HepG2 (cell line): ENCODE measurements around the gene LZTR1. TPM values are rescaled to one million over a fixed set of nuclear protein-coding genes. Genes with fewer than 3 reads are reported as not detected.

ENCODE experiments used
- ATAC-seq: fragments of 200-7000 bp; cut with Tn5 transposase; 3 replicates; pipeline ENCODE4 v1.9.1; 2020; ENCODE audit warnings: mild to moderate bottlenecking, moderate library complexity
- Bru-seq: library from RNA; stranded (reverse); fragments of 400-500 nt; gene quantifications from one replicate; lab custom pipeline; 2021; lab: Mats Ljungman, UMichigan
- BruChase-seq, 2 experiments: library from RNA; stranded (reverse); fragments of 400-500 nt; gene quantifications; one replicate each; lab custom pipeline; 2021; lab: Mats Ljungman, UMichigan
- BruUV-seq: library from RNA; stranded (reverse); fragments of 400-500 nt; replicated peaks from 2 replicates; lab custom pipeline; 2021; lab: Mats Ljungman, UMichigan
- CTCF ChIA-PET: fragments of 300-600 bp; formaldehyde crosslinking; extraction: SDS; loops from one replicate; lab custom pipeline; 2021; ENCODE audit warnings: low total read pairs, inconsistent platforms, low intra/inter-chr PET ratio; lab: Yijun Ruan, JAX
- POLR2A ChIA-PET: fragments of 350-600 bp; sonication (Branson Sonifier 250); formaldehyde crosslinking; loops from one replicate; lab custom pipeline; 2020; ENCODE audit warnings: antibody characterized with exemption, inconsistent platforms; lab: Yijun Ruan, JAX
- DNase-seq: peaks from one replicate; pipeline ENCODE4 v3.0.0-alpha.2; 2015; ENCODE audit warnings: low spot score
- FAIRE-seq: peaks from 3 replicates; lab custom pipeline; 2011; peaks lifted over from hg19 to GRCh38; lab: Jason Lieb, UNC
- H2AFZ ChIP-seq: one replicate; pipeline ENCODE4 v1.6.1; 2011; ENCODE audit warnings: low read length, inconsistent platforms
- H3K27ac ChIP-seq: fragments of 300-600 bp; 3 replicates; pipeline ENCODE4 v1.8.0; 2011; ENCODE audit warnings: mixed run types, mild to moderate bottlenecking, mixed read lengths, low read length, inconsistent platforms; ENCODE audit not compliant: insufficient read depth; ENCODE audit errors: extremely low read length
- H3K27me3 ChIP-seq, 2 experiments: fragments of 200-600 bp in 1 of 2; 2 replicates in 1 of 2; 3 replicates in 1 of 2; pipeline versions ENCODE4 v1.6.0 to v1.8.0; 2011; ENCODE audit warnings: low read length in 2 of 2, mild to moderate bottlenecking in 2 of 2, moderate library complexity in 2 of 2, inconsistent platforms in 1 of 2; ENCODE audit not compliant: insufficient read depth in 2 of 2, control insufficient read depth in 1 of 2
- H3K36me3 ChIP-seq, 2 experiments: fragments of 200-600 bp in 1 of 2; replicated peaks in 1 of 2; 2 replicates in 1 of 2; 3 replicates in 1 of 2; pipeline versions ENCODE4 v1.5.1 to v1.8.0; 2011; ENCODE audit warnings: low read length in 2 of 2, inconsistent platforms in 1 of 2; ENCODE audit not compliant: insufficient read depth in 2 of 2, control insufficient read depth in 1 of 2
- H3K4me1 ChIP-seq: 2 replicates; pipeline ENCODE4 v1.5.1; 2012; ENCODE audit warnings: low read length, inconsistent platforms; ENCODE audit not compliant: insufficient read depth
- H3K4me2 ChIP-seq: 2 replicates; pipeline ENCODE4 v1.6.0; 2011; ENCODE audit warnings: low read depth, low read length, inconsistent platforms
- H3K4me3 ChIP-seq, 3 experiments: fragments of 200-600 bp in 1 of 3; sonication (generic), shearing (Covaris generic) in 1 of 3; replicated peaks in 1 of 3; 2 replicates each; pipeline ENCODE4 v1.5.1; 2011 to 2016; ENCODE audit warnings: low read length in 3 of 3, inconsistent platforms in 2 of 3, low read depth in 2 of 3, mild to moderate bottlenecking in 2 of 3, control low read depth in 1 of 3, mixed read lengths in 1 of 3; ENCODE audit not compliant: insufficient read depth in 1 of 3
- H3K79me2 ChIP-seq: one replicate; pipeline ENCODE4 v1.6.1; 2011; ENCODE audit warnings: low read length, inconsistent platforms; ENCODE audit not compliant: insufficient read depth
- H3K9ac ChIP-seq: 2 replicates; pipeline ENCODE4 v1.6.0; 2011; ENCODE audit warnings: mild to moderate bottlenecking, low read depth, low read length, inconsistent platforms; ENCODE audit not compliant: insufficient read depth
- H3K9me3 ChIP-seq: 2 replicates; pipeline ENCODE4 v1.5.1; 2012; ENCODE audit warnings: mild to moderate bottlenecking, low read length
- H4K20me1 ChIP-seq: 2 replicates; pipeline ENCODE4 v1.6.0; 2011; ENCODE audit warnings: inconsistent platforms, mild to moderate bottlenecking, low read length, moderate library complexity; ENCODE audit not compliant: insufficient read depth
- BRD4 ChIP-seq: sonication (generic); formaldehyde crosslinking; IDR thresholded peaks from 2 replicates; pipeline ENCODE4 v1.4.0; 2020; ENCODE audit warnings: missing genetic modification reagents
- HMG20A ChIP-seq: IDR thresholded peaks from 2 replicates; pipeline ENCODE4 v1.6.1; 2016; ENCODE audit warnings: borderline replicate concordance
- KDM3A ChIP-seq: IDR thresholded peaks from 2 replicates; pipeline ENCODE4 v1.6.1; 2018; ENCODE audit warnings: low read depth, missing compliant biosample characterization
- NR0B2 ChIP-seq: sonication (generic); formaldehyde crosslinking; IDR thresholded peaks from 2 replicates; pipeline ENCODE4 v1.4.0; 2020; ENCODE audit warnings: mild to moderate bottlenecking, missing genetic modification reagents
- TAF1 ChIP-seq: sonication (generic); formaldehyde crosslinking; IDR thresholded peaks from 2 replicates; pipeline ENCODE4 v1.4.0; 2020; ENCODE audit warnings: missing genetic modification reagents
- ZNF20 ChIP-seq: sonication (generic); formaldehyde crosslinking; IDR thresholded peaks from 2 replicates; pipeline ENCODE4 v1.4.0; 2020; ENCODE audit warnings: mild to moderate bottlenecking, moderate library complexity, missing genetic modification reagents
- ZNF570 ChIP-seq: sonication (generic); formaldehyde crosslinking; IDR thresholded peaks from 2 replicates; pipeline ENCODE4 v1.4.0; 2020; ENCODE audit warnings: mild to moderate bottlenecking, missing genetic modification reagents, borderline replicate concordance
- ZNF788 ChIP-seq: sonication (generic); formaldehyde crosslinking; IDR thresholded peaks from 2 replicates; pipeline ENCODE4 v1.5.0; 2020; ENCODE audit warnings: mild to moderate bottlenecking, missing genetic modification reagents, borderline replicate concordance
- WGBS: methylation state at CpG from one replicate; pipeline ENCODE4 v1.1.6; 2017; ENCODE audit warnings: low lambda C conversion rate; 5-methylcytosine and 5-hydroxymethylcytosine counted together
- in situ Hi-C: cut with HindIII; loops from 2 replicates; pipeline ENCODE4 v1.10.0; 2017; ENCODE audit warnings: low pct_unique_long_range_greater_than_20kb; ENCODE audit not compliant: extremely low pct_ligation_motif_present
- intact Hi-C: fragments of 100-400 bp; cut with micrococcal nuclease; formaldehyde crosslinking; loops from one replicate; pipeline ENCODE4 v1.10.0; 2022; ENCODE audit not compliant: unreplicated experiment
- long read RNA-seq, 2 experiments: library from RNA in 1 of 2; library from polyadenylated mRNA in 1 of 2; stranded (forward) in 1 of 2; unstranded in 1 of 2; transcript quantifications; one replicate each; pipeline ENCODE4 v2.0.0, GENCODE V29; 2019 to 2022
- polyA minus RNA-seq, 3 experiments: library from RNA; depleted of rRNA, polyadenylated mRNA; stranded (reverse); fragments of >200 nt; gene quantifications; 2 replicates each; pipeline ENCODE4 v1.2.3, GENCODE V29; 2011; ENCODE audit warnings: low replicate concordance in 1 of 3
- polyA plus RNA-seq, 8 experiments: library from polyadenylated mRNA; depleted of rRNA in 3 of 8; stranded (reverse) in 7 of 8; unstranded in 1 of 8; fragments of >200 nt; fragmentation: Illumina TruSeq in 4 of 8; extraction: Trizol in 4 of 8; gene quantifications; 2 replicates each; pipeline versions ENCODE4 v1.2.1 to v1.2.3, GENCODE V29; 2011 to 2016; ENCODE audit warnings: low read depth in 4 of 8, missing spikeins in 1 of 8, mixed read lengths in 1 of 8; ENCODE audit not compliant: insufficient read depth in 1 of 8
- total RNA-seq, 5 experiments: library from RNA; depleted of rRNA; stranded (reverse); fragments of >200 nt; fragmentation: Illumina TruSeq; extraction: Trizol; gene quantifications; 2 replicates each; pipeline ENCODE4 v1.2.3, GENCODE V29; 2016; ENCODE audit warnings: low read depth in 1 of 5
- TF ChIP-seq, protein P1 (sequence below): sonication (generic); formaldehyde crosslinking; IDR thresholded peaks from 2 replicates; pipeline ENCODE4 v1.4.0; 2020; ENCODE audit warnings: low read depth, missing genetic modification reagents

The LZTR1 gene
- total RNA-seq (2016; rRNA removed; fragmentation: Illumina TruSeq; extraction: Trizol), result 12.0 and 22.4 TPM in 2 replicates
- total RNA-seq (2016; cell fraction: cytosol; rRNA removed; fragmentation: Illumina TruSeq; extraction: Trizol; ENCODE audit: low read depth), result 6.7 and 7.2 TPM in 2 replicates
- total RNA-seq (2016; cell fraction: insoluble cytoplasmic fraction; rRNA removed; fragmentation: Illumina TruSeq; extraction: Trizol), result 11.0 and 24.0 TPM in 2 replicates
- 7.2 and 7.5 TPM in 2 replicates for total RNA-seq (2016; cell fraction: membrane; rRNA removed; fragmentation: Illumina TruSeq; extraction: Trizol)
- total RNA-seq (2016; cell fraction: nucleus; rRNA removed; fragmentation: Illumina TruSeq; extraction: Trizol), result 24.0 and 31.5 TPM in 2 replicates
- 21.8 and 36.0 TPM in 2 replicates for polyA plus RNA-seq (2011; rRNA removed)
- 7.8 and 11.5 TPM in 2 replicates for polyA plus RNA-seq (2011; cell fraction: cytosol; rRNA removed)
- polyA plus RNA-seq (2011; cell fraction: nucleus; rRNA removed), result 218 and 255 TPM in 2 replicates
- polyA plus RNA-seq (2012), result 16.0 and 20.8 TPM in 2 replicates
- polyA plus RNA-seq (2016; cell fraction: cytosol; fragmentation: Illumina TruSeq; extraction: Trizol; ENCODE audit: low read depth), result 1.7 and 1.9 TPM in 2 replicates
- polyA plus RNA-seq (2016; cell fraction: insoluble cytoplasmic fraction; fragmentation: Illumina TruSeq; extraction: Trizol; ENCODE audit: low read depth), result 10.7 and 13.3 TPM in 2 replicates
- polyA plus RNA-seq (2016; cell fraction: membrane; fragmentation: Illumina TruSeq; extraction: Trizol; ENCODE audit: low read depth), result 3.5 and 4.4 TPM in 2 replicates
- 85.8 and 92.2 TPM in 2 replicates for polyA plus RNA-seq (2016; cell fraction: nucleus; fragmentation: Illumina TruSeq; extraction: Trizol; ENCODE audit: insufficient read depth, low read depth)
- 28.9 and 51.0 TPM in 2 replicates for polyA minus RNA-seq (2011; rRNA and poly(A)+ RNA removed; ENCODE audit: low replicate concordance)
- polyA minus RNA-seq (2011; cell fraction: cytosol; rRNA and poly(A)+ RNA removed), result 12.1 and 13.7 TPM in 2 replicates
- 71.7 and 79.9 TPM in 2 replicates for polyA minus RNA-seq (2011; cell fraction: nucleus; rRNA and poly(A)+ RNA removed)
- percentile 60 among the genes with signal in this experiment for Bru-seq, nascent RNA
- BruChase-seq, experiment 1, labeled RNA remaining after a 6-hour chase, result percentile 75 among the genes with signal in this experiment
- BruChase-seq, experiment 2, labeled RNA remaining after a 2-hour chase, result percentile 66 among the genes with signal in this experiment
- long read RNA-seq, experiment 1, partial matches to known transcripts, result 1 of 8 reads
- long read RNA-seq, experiment 1, other reads (novel, unspliced or antisense), result 6 of 8 reads
- long read RNA-seq, experiment 2, full-length matches to known transcripts, result 12 of 39 reads
- long read RNA-seq, experiment 2, partial matches to known transcripts, result 11 of 39 reads
- long read RNA-seq, experiment 2, other reads (novel, unspliced or antisense), result 16 of 39 reads

DNA sequence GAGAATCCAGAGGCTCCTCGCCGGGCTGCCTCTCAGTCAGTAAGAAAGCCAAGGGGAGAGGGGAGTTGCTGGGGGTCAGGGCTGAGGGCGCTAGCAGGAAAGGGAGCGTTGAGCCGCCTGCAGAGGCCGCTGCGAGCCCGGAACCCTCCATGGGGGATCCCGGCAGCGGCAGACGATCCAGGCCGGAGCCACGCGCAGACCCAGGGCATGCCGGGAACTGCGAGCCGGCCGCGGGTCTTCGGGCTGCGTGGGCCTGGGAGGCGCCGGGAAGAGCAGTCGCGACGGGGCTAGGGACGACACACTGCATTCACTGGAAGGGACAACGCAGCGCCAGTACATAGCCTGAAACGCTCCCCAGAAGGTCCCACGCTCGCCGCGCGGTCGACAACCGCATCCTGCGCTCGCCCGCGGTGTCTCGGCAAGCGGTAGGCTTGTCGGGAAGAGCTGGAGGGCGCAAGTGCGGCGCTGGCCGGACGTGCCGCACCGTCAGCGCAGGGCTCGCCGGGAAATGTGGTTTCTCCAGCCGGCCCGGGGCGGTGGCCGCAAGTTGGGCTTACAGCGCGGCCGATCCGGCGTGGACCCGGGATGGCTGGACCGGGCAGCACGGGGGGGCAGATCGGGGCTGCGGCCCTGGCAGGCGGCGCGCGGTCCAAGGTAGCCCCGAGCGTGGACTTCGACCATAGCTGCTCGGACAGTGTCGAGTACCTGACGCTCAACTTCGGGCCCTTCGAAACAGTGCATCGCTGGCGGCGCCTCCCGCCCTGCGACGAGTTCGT is at the start of gene LZTR1:
Gene LZTR1, plus strand, starts transcription at position 511 of the 776 bp plus-strand sequence. Its CDS starts 75 bp downstream, at position 586.
- peak within 1 kb of the TSS; percentile 79 for H3K9ac ChIP-seq
- intact Hi-C loops, result loop anchor here (1.0 kb wide), 1 partner anchor 15 kb away; the partner anchor contains the start of gene AIFM3
- POLR2A ChIA-PET, result interaction anchor here (0.6 to 4.3 kb wide), 23 partner anchors 9 to 205 kb away, joined by 3 to 45 read pairs (median 7); partner anchors contain the start of genes AIFM3, CRKL, P2RX6 and THAP7
- WGBS, result 2% methylated on average over 20 of the region's 87 CpGs
- H3K36me3 ChIP-seq, result peaks cover 0 to 6% of the 10 kb centered on the region in 2 experiments; a peak in 3 of 5 replicates
- H3K27ac ChIP-seq, result peak within 1 kb of the TSS; percentile 80
- H3K27me3 ChIP-seq, result no peaks in the 10 kb centered on the region; a peak in 1 of 5 replicates
- no peak within 1 kb of the TSS for H2AFZ ChIP-seq
- ATAC-seq, result peak; percentile 91
- in situ Hi-C loops, result no loop called here
- peak within 1 kb of the TSS; percentile 67 to 98 (median 83) for H3K4me3 ChIP-seq
- BruUV-seq, result TSS peak; percentile 91
- H3K79me2 ChIP-seq, result peaks cover 11% of the 10 kb centered on the region
- CTCF ChIA-PET, result interaction anchor here (1.7 kb wide), 1 partner anchor 20 kb away, joined by 7 read pairs; no protein-coding TSS in a partner anchor
- 0 out of 2 replicates have a peak, but pooled peaks cover 4% of the 10 kb centered on the region for H3K9me3 ChIP-seq
- DNase-seq, result peak; percentile 70
- H3K4me1 ChIP-seq, result peaks cover 39% of the 10 kb centered on the region
- no peak for FAIRE-seq
- peak within 1 kb of the TSS; percentile 97 for H3K4me2 ChIP-seq
- H4K20me1 ChIP-seq, result no peaks in the 10 kb centered on the region
- TF ChIP-seq KDM3A (CRISPR knock-in tag), result peak; percentile 48; the same call in 1 of the 2 replicates
- no peak; the same call in 1 of the 2 replicates for TF ChIP-seq ZNF570 (CRISPR knock-in tag)
- TF ChIP-seq, protein P1, sequence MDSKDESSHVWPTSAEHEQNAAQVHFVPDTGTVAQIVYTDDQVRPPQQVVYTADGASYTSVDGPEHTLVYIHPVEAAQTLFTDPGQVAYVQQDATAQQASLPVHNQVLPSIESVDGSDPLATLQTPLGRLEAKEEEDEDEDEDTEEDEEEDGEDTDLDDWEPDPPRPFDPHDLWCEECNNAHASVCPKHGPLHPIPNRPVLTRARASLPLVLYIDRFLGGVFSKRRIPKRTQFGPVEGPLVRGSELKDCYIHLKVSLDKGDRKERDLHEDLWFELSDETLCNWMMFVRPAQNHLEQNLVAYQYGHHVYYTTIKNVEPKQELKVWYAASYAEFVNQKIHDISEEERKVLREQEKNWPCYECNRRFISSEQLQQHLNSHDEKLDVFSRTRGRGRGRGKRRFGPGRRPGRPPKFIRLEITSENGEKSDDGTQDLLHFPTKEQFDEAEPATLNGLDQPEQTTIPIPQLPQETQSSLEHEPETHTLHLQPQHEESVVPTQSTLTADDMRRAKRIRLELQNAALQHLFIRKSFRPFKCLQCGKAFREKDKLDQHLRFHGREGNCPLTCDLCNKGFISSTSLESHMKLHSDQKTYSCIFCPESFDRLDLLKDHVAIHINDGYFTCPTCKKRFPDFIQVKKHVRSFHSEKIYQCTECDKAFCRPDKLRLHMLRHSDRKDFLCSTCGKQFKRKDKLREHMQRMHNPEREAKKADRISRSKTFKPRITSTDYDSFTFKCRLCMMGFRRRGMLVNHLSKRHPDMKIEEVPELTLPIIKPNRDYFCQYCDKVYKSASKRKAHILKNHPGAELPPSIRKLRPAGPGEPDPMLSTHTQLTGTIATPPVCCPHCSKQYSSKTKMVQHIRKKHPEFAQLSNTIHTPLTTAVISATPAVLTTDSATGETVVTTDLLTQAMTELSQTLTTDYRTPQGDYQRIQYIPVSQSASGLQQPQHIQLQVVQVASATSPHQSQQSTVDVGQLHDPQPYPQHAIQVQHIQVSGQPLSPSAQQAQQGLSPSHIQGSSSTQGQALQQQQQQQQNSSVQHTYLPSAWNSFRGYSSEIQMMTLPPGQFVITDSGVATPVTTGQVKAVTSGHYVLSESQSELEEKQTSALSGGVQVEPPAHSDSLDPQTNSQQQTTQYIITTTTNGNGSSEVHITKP, result 0 out of 2 replicates have a peak, but pooled peaks have one; percentile 28
- TF ChIP-seq NR0B2 (CRISPR knock-in tag), result peak; percentile 84
- TF ChIP-seq TAF1 (CRISPR knock-in tag), result peak; percentile 95
- peak; percentile 72; the same call in 1 of the 2 replicates for TF ChIP-seq ZNF20
- peak; percentile 96 for TF ChIP-seq ZNF788 (CRISPR knock-in tag)
- no peak for TF ChIP-seq HMG20A
- peak; percentile 96 for TF ChIP-seq BRD4
